Hematopoietic multipotent progenitor cell treated with erythropoietin and hydrocortisone succinate and interleukin-3 and kit ligand, for 8 days (in vitro differentiated cells): ENCODE measurements around the gene HMCN2.

Source experiments
- DNase-seq: peaks from one replicate; pipeline ENCODE4 v3.0.0-alpha.2; 2015

HMCN2 gene

GRCh38 chr9:130309689-130310455 is 44.3 kb downstream of the HMCN2 start:
- no peak for DNase-seq

- no peak for DNase-seq
Measured at GRCh38 chr9:130310456-130310855, 44.9 kb downstream of the HMCN2 start.

- no peak for DNase-seq
Measured at GRCh38 chr9:130311003-130311402, 45.4 kb downstream of the HMCN2 start.

- no peak for DNase-seq
Measured at GRCh38 chr9:130311408-130312140, 46.0 kb downstream of the HMCN2 start.

- DNase-seq = no peak
Measured at GRCh38 chr9:130313103-130313858, 47.7 kb downstream of the HMCN2 start.

GRCh38 chr9:130315446-130316226 is 50.1 kb downstream of the HMCN2 start:
- DNase-seq = no peak

GRCh38 chr9:130316430-130316829 is 50.9 kb downstream of the HMCN2 start:
- DNase-seq = no peak

- no peak for DNase-seq
Measured at GRCh38 chr9:130319300-130319699, 53.7 kb downstream of the HMCN2 start.

GRCh38 chr9:130319944-130320712 is 54.6 kb downstream of the HMCN2 start:
- DNase-seq = no peak

- DNase-seq = peak; percentile 92
Measured at GRCh38 chr9:130320723-130321481, 55.3 kb downstream of the HMCN2 start.

- no peak for DNase-seq
Measured at GRCh38 chr9:130321539-130321938, 56.0 kb downstream of the HMCN2 start.

GRCh38 chr9:130323051-130323745 is 57.6 kb downstream of the HMCN2 start:
- peak; percentile 21 for DNase-seq

GRCh38 chr9:130325921-130326320 is 60.4 kb downstream of the HMCN2 start:
- no peak for DNase-seq

- DNase-seq = no peak
Measured at GRCh38 chr9:130327070-130327780, 61.7 kb downstream of the HMCN2 start.

GRCh38 chr9:130327781-130328348 is 62.3 kb downstream of the HMCN2 start:
- no peak for DNase-seq

- no peak for DNase-seq
Measured at GRCh38 chr9:130328349-130328801, 62.8 kb downstream of the HMCN2 start.

- DNase-seq = no peak
Measured at GRCh38 chr9:130329061-130329460, 63.5 kb downstream of the HMCN2 start.

GRCh38 chr9:130330202-130330862 is 64.8 kb downstream of the HMCN2 start:
- no peak for DNase-seq

- DNase-seq = no peak
Measured at GRCh38 chr9:130331061-130331460, 65.5 kb downstream of the HMCN2 start.
